Body of pancreas (tissue), 4 donors: ENCODE results near the gene JAKMIP2.

Experiments
- POLR2A ChIP-seq, 3 donors: fragments of 450-650 bp; IDR thresholded peaks; one replicate each; pipeline ENCODE4 v1.6.1; 2016; ENCODE audit warnings: antibody characterized with exemption in 3 of 3, mild to moderate bottlenecking in 2 of 3
- TF ChIP-seq, protein P1 (sequence below), 7 experiments: fragments of 450-650 bp in 4 of 7; fragments of 200-600 bp in 3 of 7; sonication (generic) in 3 of 7; IDR thresholded peaks; one replicate each; pipeline ENCODE4 v1.5.1; 2016 to 2019; ENCODE audit warnings: antibody characterized with exemption in 7 of 7

- TF ChIP-seq, protein P1, sequence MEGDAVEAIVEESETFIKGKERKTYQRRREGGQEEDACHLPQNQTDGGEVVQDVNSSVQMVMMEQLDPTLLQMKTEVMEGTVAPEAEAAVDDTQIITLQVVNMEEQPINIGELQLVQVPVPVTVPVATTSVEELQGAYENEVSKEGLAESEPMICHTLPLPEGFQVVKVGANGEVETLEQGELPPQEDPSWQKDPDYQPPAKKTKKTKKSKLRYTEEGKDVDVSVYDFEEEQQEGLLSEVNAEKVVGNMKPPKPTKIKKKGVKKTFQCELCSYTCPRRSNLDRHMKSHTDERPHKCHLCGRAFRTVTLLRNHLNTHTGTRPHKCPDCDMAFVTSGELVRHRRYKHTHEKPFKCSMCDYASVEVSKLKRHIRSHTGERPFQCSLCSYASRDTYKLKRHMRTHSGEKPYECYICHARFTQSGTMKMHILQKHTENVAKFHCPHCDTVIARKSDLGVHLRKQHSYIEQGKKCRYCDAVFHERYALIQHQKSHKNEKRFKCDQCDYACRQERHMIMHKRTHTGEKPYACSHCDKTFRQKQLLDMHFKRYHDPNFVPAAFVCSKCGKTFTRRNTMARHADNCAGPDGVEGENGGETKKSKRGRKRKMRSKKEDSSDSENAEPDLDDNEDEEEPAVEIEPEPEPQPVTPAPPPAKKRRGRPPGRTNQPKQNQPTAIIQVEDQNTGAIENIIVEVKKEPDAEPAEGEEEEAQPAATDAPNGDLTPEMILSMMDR (IDR thresholded peaks at IDR 0.05) = no peak
- no peak for TF ChIP-seq POLR2A (IDR thresholded peaks at IDR 0.05)
Measured at GRCh38 chr5:147565524-147565923, 217.0 kb downstream of the JAKMIP2 start.
